Cerebellar nuclear complex (tissue), 1 donor: Measurements from ENCODE around the gene TRPM2.

Experiments
- DNase-seq, 2 experiments: peaks; one replicate each; lab custom pipeline; 2025; lab: John Stamatoyannopoulos, UW

TRPM2 gene

GRCh38 chr21:44429894-44430293 is 76.5 kb downstream of the TRPM2 start:
- DNase-seq: no peak

DNA sequence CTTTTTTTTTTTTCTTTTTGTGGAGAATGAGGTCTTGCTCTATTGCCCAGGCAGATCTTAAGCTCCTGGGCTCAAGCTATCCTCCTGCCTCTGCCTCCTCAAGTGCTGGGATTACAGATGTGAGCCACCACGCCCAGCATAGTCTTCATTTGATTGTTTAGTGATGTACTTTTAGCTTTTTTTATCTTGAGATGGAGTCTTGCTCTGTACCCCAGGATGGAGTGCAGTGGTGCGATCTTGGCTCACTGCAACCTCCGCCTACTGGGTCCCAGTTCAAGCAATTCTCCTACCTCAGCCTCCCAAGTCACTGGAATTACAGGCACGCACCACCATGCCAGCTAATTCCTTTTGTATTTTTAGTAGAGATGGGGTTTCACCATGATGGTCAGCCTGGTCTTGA is 77.9 kb downstream of the TRPM2 start:
- no peak for DNase-seq

- no peak for DNase-seq
Measured at GRCh38 chr21:44432841-44433790, 79.7 kb downstream of the TRPM2 start.

DNA sequence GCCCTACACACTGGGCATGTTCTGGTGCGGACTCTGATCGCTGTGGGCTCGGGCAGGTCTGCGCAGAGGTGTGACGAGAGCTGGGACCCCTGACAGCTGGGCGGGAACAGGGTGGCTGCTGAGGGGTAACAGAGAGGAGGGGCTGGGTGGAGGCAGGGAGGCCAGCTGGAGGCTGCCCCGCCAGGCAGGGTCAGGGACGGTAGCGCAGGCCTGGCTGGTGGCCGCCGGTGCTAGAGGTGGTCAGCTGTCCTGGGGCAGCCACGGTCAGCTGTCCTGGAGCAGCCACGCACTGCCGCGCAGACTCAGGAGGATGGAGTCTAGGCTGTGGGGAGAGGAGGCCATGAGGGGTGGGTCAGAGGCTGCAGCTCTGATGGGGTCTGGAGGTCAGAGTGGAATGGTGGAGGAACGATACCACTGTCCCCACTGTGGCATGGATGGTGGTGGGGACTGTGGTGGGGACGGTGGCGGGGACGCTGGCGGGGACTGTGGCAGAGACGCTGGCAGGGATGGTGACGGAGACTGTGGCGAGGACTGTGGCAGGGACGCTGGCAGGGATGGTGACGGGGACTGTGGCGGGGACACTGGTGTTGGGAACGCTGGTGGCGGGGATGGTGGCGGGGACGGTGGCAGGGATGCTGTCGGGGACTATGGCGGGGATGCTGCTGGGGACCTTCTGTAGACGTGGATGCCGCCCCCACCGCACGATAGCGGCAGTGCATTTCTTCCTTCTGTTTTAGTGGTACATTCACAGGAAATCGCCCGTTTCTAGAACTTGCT is 80.6 kb downstream of the TRPM2 start:
- DNase-seq: no peak

DNA sequence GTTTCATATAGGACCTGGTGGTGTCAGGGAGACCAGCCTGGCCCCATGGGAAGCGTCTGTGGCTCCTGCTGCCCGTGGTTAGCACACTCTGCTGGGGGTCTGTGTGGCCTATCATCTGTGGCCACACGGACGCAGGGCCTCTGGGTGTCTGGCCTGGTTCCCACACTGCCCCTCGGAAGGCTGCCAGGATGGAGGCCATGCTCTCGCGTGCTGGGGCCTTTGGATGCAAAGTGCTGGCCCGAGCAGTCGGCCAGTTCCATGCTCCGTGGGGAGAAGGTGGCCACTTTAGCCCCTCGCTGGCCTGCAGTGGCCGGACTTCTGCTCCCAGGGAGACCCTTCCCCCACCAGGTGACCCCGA is 81.1 kb downstream of the TRPM2 start:
- no peak for DNase-seq

GRCh38 chr21:44434936-44435635 is 81.7 kb downstream of the TRPM2 start:
- no peak for DNase-seq

DNA sequence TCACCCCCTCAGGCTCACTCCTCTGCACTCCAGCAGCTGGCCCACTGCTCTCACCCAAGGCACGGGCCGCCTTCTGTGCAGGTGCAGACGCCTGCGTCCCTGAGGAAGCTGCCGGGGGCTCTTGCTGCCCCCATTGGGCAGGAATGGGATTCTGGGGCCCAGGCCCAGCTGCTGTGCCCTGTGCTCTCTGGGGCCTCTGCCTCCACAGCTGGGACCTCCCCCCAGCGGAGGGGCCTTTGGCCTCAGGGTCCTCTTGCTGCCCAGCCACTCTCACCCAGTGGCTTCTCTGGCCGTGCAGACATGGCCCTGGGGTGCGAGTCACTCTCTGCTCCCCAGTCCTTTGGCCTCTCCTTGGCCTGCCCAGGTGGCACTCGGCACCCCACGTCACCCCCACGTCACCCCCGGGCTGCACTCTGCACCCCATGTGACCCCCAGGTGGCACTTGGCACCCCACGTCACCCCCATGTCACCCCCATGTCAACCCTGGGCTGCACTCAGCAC is 82.7 kb downstream of the TRPM2 start:
- no peak for DNase-seq

DNA sequence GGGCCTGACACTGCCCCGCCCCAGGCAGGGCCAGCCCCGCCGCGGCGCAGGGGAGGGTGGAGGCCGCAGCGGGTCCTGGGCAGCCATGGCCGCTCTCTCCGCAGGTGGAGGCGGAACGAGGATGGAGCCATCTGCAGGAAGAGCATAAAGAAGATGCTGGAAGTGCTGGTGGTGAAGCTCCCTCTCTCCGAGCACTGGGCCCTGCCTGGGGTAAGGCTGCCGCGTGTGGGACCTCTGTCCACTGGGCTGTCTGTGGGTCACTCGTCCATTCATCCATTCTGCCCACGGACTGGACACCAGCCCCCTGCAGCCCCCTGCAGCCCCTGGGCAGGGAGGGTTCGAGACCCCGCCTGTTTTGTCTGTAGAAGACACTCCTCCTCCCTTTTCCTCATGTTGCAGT is 83.5 kb downstream of the TRPM2 start:
- DNase-seq: no peak

DNA sequence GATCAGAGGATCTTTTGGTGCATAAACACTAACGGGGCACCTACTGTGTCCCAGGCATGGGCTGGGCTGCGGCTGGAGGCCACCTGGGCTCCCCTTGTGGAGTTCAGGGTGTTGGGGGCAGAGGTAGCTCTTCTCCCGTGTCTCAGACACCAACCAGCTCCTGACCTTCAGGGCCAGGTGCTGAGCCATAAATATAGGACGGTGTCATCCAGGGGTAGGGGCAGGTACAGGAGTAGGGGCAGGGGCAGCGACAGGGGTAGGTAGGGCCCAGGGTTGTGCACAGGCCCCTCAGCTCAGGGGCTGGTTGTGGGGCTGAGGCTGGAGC is 83.9 kb downstream of the TRPM2 start:
- DNase-seq: no peak

DNA sequence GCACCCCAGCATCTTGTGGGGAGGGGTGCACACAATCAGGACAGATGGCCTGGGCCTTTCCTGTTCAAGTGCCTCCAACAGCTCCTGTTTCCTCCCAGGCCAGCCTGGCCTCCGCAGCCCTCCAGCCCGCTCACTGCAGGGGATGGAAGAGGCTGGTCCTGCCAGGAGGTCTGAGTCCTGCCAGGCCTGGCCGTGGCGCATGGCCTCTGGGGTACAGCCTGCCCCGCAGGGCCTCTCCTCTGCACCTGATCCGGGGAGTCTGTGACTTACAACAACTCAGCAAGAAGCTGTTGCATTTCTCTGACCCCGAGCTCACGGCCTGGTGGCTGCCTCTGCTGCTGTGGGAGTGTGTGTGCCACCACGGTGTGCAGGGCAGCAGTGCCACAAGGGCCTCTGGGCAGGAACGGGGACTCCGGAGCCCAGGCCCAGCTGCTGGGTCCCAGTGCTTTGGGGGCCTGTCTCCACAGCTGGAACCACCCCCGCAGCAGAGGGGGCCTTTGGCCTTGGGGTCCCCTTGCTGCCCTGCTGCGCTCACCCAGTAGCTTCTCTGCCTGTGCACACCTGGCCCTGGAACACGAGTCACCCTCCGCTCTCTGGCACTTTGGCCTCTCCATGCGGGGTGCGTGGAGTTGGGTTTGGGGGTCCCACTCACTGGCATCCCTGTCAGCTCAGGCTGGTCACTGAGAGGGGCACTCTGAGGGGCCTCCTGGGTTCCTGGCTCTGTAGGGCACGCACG is 84.4 kb downstream of the TRPM2 start:
- DNase-seq: no peak

GRCh38 chr21:44438531-44439210 is 85.2 kb downstream of the TRPM2 start:
- no peak for DNase-seq

DNA sequence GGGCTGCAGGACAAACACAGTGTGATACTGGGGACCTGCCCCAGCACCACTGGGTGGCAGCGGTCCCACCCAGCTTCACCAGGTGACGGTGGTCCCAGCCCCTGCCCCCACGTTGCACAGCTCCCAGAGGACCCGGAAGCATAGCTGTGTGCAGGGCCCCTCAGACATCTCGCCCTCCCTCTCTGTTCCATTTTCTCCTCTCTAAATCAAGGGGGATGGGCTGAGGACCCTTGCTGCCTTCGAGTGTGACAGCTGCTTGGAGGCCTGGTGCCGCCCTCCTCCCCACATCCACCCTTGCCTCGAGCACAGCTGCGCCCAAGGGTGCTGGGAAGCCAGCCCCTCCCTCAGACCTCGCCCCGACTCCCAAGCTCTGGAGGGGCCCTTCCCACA is 85.8 kb downstream of the TRPM2 start:
- DNase-seq: no peak

DNA sequence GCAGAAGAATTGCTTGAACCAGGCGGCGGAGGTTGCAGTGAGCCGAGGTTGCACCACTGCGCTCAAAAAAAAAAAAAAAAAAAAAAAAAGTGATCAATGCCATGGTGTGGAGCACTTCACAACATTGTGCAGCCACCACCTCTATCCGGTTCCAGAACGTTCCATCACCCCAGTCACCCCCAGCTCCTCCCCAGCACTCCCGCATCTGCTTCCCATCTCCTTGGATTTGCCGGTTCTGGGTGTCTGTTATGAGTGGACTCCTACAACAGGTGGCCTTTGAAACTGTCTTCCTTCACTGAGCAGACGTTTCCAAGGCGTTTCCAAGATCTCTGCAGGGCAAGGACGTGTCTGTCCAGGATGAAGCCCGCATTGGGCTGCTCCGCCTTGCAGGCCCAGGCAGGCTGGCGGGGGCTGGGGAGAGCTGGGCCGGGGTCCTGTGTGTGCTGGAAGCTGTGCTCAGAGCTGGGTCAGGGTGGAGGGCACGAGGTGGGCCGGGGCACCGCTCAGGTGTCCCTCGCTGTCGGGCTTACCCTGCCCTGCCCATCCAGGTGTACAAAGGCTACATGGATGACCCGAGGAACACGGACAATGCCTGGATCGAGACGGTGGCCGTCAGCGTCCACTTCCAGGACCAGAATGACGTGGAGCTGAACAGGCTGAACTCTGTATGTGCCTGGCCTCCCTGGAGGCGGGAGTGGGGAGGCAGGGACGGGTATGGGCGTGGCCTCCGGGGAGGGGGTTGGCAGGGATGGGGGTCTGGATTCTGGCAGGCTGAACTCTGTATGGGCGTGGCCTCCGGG is 87.0 kb downstream of the TRPM2 start:
- DNase-seq: no peak

DNA sequence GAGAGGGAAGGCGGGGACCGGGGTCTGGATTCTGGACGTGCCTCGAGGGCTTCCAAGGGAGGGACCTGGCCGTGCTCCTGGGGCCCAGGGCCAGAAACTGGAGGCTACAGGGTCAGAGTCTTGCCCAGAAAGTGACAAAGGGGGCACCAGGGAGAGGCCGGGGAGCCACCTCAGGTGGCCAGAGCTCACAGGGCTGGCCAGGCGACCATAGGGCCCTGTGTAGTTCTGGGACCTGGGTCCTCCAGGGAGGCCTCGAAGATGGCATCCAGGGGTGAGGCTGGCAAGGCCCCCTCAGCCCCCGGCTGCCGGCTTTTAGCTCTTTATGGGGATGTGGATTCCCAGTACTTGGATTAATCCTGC is 87.6 kb downstream of the TRPM2 start:
- DNase-seq: no peak

DNA sequence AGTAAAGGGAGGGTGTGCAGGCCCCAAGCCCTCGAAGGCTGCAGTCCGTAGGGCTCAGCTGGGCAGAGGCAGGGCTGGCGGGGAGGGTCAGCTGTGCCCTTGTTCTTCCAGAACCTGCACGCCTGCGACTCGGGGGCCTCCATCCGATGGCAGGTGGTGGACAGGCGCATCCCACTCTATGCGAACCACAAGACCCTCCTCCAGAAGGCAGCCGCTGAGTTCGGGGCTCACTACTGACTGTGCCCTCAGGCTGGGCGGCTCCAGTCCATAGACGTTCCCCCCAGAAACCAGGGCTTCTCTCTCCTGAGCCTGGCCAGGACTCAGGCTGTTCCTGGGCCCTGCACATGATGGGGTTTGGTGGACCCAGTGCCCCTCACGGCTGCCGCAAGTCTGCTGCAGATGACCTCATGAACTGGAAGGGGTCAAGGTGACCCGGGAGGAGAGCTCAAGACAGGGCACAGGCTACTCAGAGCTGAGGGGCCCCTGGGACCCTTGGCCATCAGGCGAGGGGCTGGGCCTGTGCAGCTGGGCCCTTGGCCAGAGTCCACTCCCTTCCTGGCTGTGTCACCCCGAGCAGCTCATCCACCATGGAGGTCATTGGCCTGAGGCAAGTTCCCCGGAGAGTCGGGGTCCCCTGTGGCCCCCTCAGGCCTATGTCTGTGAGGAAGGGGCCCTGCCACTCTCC is 88.3 kb downstream of the TRPM2 start:
- DNase-seq: no peak

- no peak for DNase-seq
Measured at GRCh38 chr21:44442266-44443125, 89.1 kb downstream of the TRPM2 start.

GRCh38 chr21:44443291-44443890 is 90.0 kb downstream of the TRPM2 start:
- no peak for DNase-seq

DNA sequence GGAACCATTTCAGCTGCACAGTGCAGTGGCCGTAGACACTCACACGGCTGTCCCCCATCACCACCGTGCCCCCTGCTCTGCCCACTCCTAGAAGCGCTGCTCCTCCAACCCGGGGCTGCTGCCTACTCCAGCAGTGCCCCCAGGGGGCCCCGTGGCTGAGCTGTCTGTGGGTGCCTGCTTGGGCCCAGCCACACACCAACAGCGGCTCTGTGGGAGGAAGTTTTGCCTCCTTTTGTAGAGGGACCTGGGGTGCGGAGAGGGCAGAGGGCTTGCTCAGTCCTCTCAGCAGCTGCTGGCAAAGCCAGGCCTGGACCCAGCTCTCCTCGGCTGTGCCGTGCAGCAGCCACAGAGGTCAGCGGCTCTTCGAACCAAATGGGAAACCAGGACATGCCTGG is 90.5 kb downstream of the TRPM2 start:
- DNase-seq: no peak
